GM12878 (cell line): Measurements from ENCODE around the gene CDK16. TPM values are rescaled to one million over a fixed set of nuclear protein-coding genes. Genes with fewer than 3 reads are reported as not detected.

Experiments used
- ATAC-seq: fragments of 200-7000 bp; cut with Tn5 transposase; 3 replicates; pipeline ENCODE4 v1.9.1; 2020; ENCODE audit warnings: mild to moderate bottlenecking, moderate library complexity
- BruUV-seq: library from RNA; stranded (reverse); fragments of 400-500 nt; replicated peaks from 2 replicates; lab custom pipeline; 2021; lab: Mats Ljungman, UMichigan
- CTCF ChIA-PET: fragments of 300-600 bp; sonication (Branson Sonifier 250); formaldehyde crosslinking; extraction: SDS; loops from one replicate; lab custom pipeline; 2021; ENCODE audit warnings: inconsistent platforms; lab: Yijun Ruan, JAX
- POLR2A ChIA-PET: fragments of 350-600 bp; formaldehyde crosslinking; extraction: SDS; loops from one replicate; lab custom pipeline; 2021; ENCODE audit warnings: inconsistent platforms; lab: Charles Lee
- RAD21 ChIA-PET: fragments of 300-600 bp; sonication (Branson Sonifier 250); formaldehyde crosslinking; loops from one replicate; lab custom pipeline; 2023; ENCODE audit warnings: antibody characterized with exemption; ENCODE audit not compliant: unreplicated experiment; lab: Charles Lee
- SMC1A ChIA-PET: fragments of 300-600 bp; sonication (Branson Sonifier 250); formaldehyde crosslinking; loops from one replicate; lab custom pipeline; 2023; ENCODE audit not compliant: unreplicated experiment, uncharacterized antibody; lab: Charles Lee
- DNase-seq: peaks from one replicate; pipeline ENCODE4 v3.0.0-alpha.2; 2011; ENCODE audit warnings: low read depth, low spot score
- FAIRE-seq: peaks from 3 replicates; lab custom pipeline; 2011; peaks lifted over from hg19 to GRCh38; lab: Jason Lieb, UNC
- H2AFZ ChIP-seq: 2 replicates; pipeline ENCODE4 v1.6.0; 2011; ENCODE audit warnings: low read depth, low read length, control low read depth; ENCODE audit not compliant: control insufficient read depth
- H3K27ac ChIP-seq: 2 replicates; pipeline ENCODE4 v1.5.1; 2011; ENCODE audit warnings: control low read depth; ENCODE audit not compliant: control insufficient read depth, insufficient read depth
- H3K27me3 ChIP-seq, 2 experiments: replicated peaks in 1 of 2; 2 replicates each; pipeline versions ENCODE4 v1.6.0 to v1.6.1; 2011; ENCODE audit warnings: low read length in 1 of 2; ENCODE audit not compliant: control insufficient read depth in 2 of 2, insufficient read depth in 2 of 2
- H3K36me3 ChIP-seq, 2 experiments: 2 replicates each; pipeline ENCODE4 v1.5.1; 2011; ENCODE audit warnings: low read length in 1 of 2; ENCODE audit not compliant: control insufficient read depth in 2 of 2, insufficient read depth in 2 of 2
- H3K4me1 ChIP-seq: 2 replicates; pipeline ENCODE4 v1.6.1; 2011; ENCODE audit warnings: mild to moderate bottlenecking, low read length, moderate library complexity, mixed read lengths; ENCODE audit not compliant: control insufficient read depth, insufficient read depth
- H3K4me2 ChIP-seq: 2 replicates; pipeline ENCODE4 v1.6.0; 2011; ENCODE audit warnings: control low read depth; ENCODE audit not compliant: control insufficient read depth, insufficient read depth
- H3K4me3 ChIP-seq: fragments of 200-600 bp; sonication (generic); 2 replicates; pipeline ENCODE4 v1.5.1; 2016
- H3K79me2 ChIP-seq: 2 replicates; pipeline ENCODE4 v1.6.0; 2011; ENCODE audit warnings: low read length; ENCODE audit not compliant: control insufficient read depth, insufficient read depth
- H3K9ac ChIP-seq: 2 replicates; pipeline ENCODE4 v1.8.0; 2011; ENCODE audit warnings: low read length, control low read depth, mixed read lengths; ENCODE audit not compliant: control insufficient read depth, insufficient read depth
- H3K9me3 ChIP-seq: replicated peaks from 3 replicates; pipeline ENCODE4 v1.5.1; 2011; ENCODE audit warnings: mild to moderate bottlenecking, low read length; ENCODE audit not compliant: control insufficient read depth, insufficient read depth
- H4K20me1 ChIP-seq: 2 replicates; pipeline ENCODE4 v1.6.0; 2011; ENCODE audit not compliant: control insufficient read depth, insufficient read depth
- BACH1 ChIP-seq: fragments of 450-650 bp; IDR thresholded peaks from 2 replicates; pipeline ENCODE4 v1.6.1; 2017; ENCODE audit warnings: mild to moderate bottlenecking, borderline replicate concordance
- BRCA1 ChIP-seq: IDR thresholded peaks from 2 replicates; pipeline ENCODE4 v1.6.1; 2011; ENCODE audit warnings: low read depth, low read length, improper control_type of control experiment
- CHD1 ChIP-seq: IDR thresholded peaks from 2 replicates; pipeline ENCODE4 v1.6.1; 2012; ENCODE audit warnings: low read depth, low read length, improper control_type of control experiment
- EZH2 ChIP-seq: IDR thresholded peaks from 2 replicates; pipeline ENCODE4 v1.6.1; 2012; ENCODE audit warnings: low read depth, mild to moderate bottlenecking, control low read depth, inconsistent platforms, low read length, borderline replicate concordance; ENCODE audit not compliant: control insufficient read depth
- IKZF1 ChIP-seq: fragments of 450-650 bp; conservative IDR thresholded peaks from 2 replicates; pipeline ENCODE4 v1.6.1; 2017; ENCODE audit warnings: antibody characterized with exemption, mild to moderate bottlenecking
- IKZF2 ChIP-seq, 2 experiments: fragments of 450-650 bp; IDR thresholded peaks; 2 replicates each; pipeline ENCODE4 v1.6.1; 2017; ENCODE audit warnings: mild to moderate bottlenecking in 2 of 2, moderate library complexity in 2 of 2
- SMAD5 ChIP-seq: IDR thresholded peaks from 2 replicates; pipeline ENCODE4 v1.6.1; 2016; ENCODE audit warnings: antibody characterized with exemption, low read depth
- SREBF2 ChIP-seq: IDR thresholded peaks from 2 replicates; pipeline ENCODE4 v1.6.1; 2012; ENCODE audit warnings: mild to moderate bottlenecking, low read length
- ZNF274 ChIP-seq: IDR thresholded peaks from one replicate; pipeline ENCODE4 v1.8.0; 2011; ENCODE audit not compliant: insufficient read length, insufficient read depth
- WGBS: methylation state at CpG from one replicate; pipeline ENCODE4 v1.1.6; 2016; ENCODE audit warnings: low lambda C conversion rate; ENCODE audit not compliant: insufficient replicate concordance, insufficient coverage; ENCODE audit errors: missing lambda C conversion rate; 5-methylcytosine and 5-hydroxymethylcytosine counted together
- in situ Hi-C: fragments of 300-500 bp; cut with MboI; formaldehyde crosslinking; loops from 9 replicates; pipeline ENCODE4 v1.14.3; 2018; ENCODE audit warnings: mixed read lengths
- intact Hi-C: fragments of 100-400 bp; cut with micrococcal nuclease; formaldehyde crosslinking; loops from one replicate; pipeline ENCODE4 v1.14.2; 2022; ENCODE audit not compliant: unreplicated experiment
- polyA plus RNA-seq, 11 experiments: library from polyadenylated mRNA; depleted of rRNA in 4 of 11; unstranded in 6 of 11; stranded (reverse) in 5 of 11; fragments of >200 nt; fragmentation: Nextera tagmentation in 4 of 11; fragmentation: Illumina TruSeq in 1 of 11; extraction: Ambion mirVana in 4 of 11; extraction: Trizol in 1 of 11; gene quantifications; 1 replicate in 1 of 11; 2 replicates in 10 of 11; pipeline versions ENCODE4 v1.2.1 to v1.2.3, GENCODE V29; 2011 to 2016; ENCODE audit warnings: inconsistent platforms in 2 of 11, missing spikeins in 2 of 11, low read depth in 1 of 11
- total RNA-seq, 4 experiments: library from RNA; depleted of rRNA in 3 of 4; stranded (reverse); fragments of >200 nt in 3 of 4; fragmentation: Illumina TruSeq in 1 of 4; extraction: Trizol in 1 of 4; gene quantifications; 2 replicates each; pipeline versions ENCODE4 v1.2.1 to v1.2.3, GENCODE V29; 2013 to 2021
- TF ChIP-seq, protein P1 (sequence below): fragments of 450-650 bp; IDR thresholded peaks from 2 replicates; pipeline ENCODE4 v1.6.1; 2017; ENCODE audit warnings: low read depth, mild to moderate bottlenecking, moderate library complexity
- TF ChIP-seq, protein P2 (sequence below): IDR thresholded peaks from 2 replicates; pipeline ENCODE4 v1.6.1; 2012; ENCODE audit warnings: low read depth, low read length, improper control_type of control experiment
- TF ChIP-seq, protein P3 (sequence below): fragments of 450-650 bp; IDR thresholded peaks from 2 replicates; pipeline ENCODE4 v1.6.1; 2014; ENCODE audit warnings: mild to moderate bottlenecking
- TF ChIP-seq, protein P4 (sequence below): IDR thresholded peaks from 2 replicates; pipeline ENCODE4 v1.6.1; 2012; ENCODE audit warnings: low read length, inconsistent platforms
- TF ChIP-seq, protein P5 (sequence below), 3 experiments: IDR thresholded peaks in 2 of 3; conservative IDR thresholded peaks in 1 of 3; 2 replicates each; pipeline ENCODE4 v1.5.1; 2011; ENCODE audit warnings: low read depth in 3 of 3, low read length in 3 of 3, mild to moderate bottlenecking in 3 of 3, control low read depth in 2 of 3, moderate library complexity in 2 of 3, inconsistent platforms in 1 of 3, mixed read lengths in 1 of 3; ENCODE audit not compliant: control insufficient read depth in 2 of 3, insufficient read depth in 1 of 3; ENCODE audit errors: extremely low read depth in 1 of 3

The CDK16 gene
- total and polyA plus RNA-seq, 10 of the 15 experiments (the other 5 are each of a cell fraction or from before 2014, with no cell fraction given), result 2.4 to 75.1 (median 48.2) TPM

DNA sequence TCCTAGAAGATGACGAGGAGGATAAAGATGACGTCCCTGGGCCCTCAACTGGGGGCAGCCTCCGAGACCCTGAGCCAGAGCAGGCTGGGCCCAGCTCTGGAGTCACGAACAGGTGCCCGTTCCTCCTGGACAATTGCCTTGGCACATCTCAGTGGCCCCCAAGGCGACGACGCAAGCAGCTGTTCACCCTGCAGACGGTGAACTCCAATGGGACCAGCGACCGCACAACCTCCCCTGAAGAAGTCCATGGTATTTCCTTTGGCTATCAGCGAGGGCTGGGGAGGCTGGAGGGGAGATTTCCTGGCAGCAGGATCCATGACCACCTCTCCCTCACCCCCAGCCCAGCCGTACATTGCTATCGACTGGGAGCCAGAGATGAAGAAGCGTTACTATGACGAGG lies 26.2 kb downstream of the CDK16 start (continued):
- TF ChIP-seq, protein P1, sequence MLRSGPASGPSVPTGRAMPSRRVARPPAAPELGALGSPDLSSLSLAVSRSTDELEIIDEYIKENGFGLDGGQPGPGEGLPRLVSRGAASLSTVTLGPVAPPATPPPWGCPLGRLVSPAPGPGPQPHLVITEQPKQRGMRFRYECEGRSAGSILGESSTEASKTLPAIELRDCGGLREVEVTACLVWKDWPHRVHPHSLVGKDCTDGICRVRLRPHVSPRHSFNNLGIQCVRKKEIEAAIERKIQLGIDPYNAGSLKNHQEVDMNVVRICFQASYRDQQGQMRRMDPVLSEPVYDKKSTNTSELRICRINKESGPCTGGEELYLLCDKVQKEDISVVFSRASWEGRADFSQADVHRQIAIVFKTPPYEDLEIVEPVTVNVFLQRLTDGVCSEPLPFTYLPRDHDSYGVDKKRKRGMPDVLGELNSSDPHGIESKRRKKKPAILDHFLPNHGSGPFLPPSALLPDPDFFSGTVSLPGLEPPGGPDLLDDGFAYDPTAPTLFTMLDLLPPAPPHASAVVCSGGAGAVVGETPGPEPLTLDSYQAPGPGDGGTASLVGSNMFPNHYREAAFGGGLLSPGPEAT, result no peak
- TF ChIP-seq IKZF2 (IDR thresholded peaks at IDR 0.05) (no peak), SMAD5 (no peak), CHD1 (no peak), IKZF1 (no peak)
- TF ChIP-seq, protein P2, sequence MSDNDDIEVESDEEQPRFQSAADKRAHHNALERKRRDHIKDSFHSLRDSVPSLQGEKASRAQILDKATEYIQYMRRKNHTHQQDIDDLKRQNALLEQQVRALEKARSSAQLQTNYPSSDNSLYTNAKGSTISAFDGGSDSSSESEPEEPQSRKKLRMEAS, result no peak
- TF ChIP-seq, protein P3, sequence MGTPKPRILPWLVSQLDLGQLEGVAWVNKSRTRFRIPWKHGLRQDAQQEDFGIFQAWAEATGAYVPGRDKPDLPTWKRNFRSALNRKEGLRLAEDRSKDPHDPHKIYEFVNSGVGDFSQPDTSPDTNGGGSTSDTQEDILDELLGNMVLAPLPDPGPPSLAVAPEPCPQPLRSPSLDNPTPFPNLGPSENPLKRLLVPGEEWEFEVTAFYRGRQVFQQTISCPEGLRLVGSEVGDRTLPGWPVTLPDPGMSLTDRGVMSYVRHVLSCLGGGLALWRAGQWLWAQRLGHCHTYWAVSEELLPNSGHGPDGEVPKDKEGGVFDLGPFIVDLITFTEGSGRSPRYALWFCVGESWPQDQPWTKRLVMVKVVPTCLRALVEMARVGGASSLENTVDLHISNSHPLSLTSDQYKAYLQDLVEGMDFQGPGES, result no peak

DNA sequence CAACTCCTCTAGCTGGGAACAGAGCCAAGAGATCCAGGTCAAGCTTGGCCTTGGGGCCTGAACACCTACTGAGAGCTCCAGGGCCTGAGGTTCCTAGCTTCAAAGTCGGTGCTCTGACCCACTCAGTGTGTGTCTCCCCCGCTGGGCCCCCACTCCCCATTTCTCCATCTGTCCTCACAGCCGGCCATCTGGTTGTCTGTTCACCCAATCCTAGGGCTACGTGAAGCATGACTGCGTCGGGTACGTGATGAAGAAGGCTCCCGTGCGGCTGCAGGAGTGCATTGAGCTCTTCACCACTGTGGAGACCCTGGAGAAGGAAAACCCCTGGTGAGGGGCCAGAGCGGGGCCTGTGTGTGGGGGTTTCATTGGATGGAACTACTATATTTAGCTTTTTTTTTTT lies 26.7 kb downstream of the CDK16 start:
- RAD21 ChIA-PET, result no interaction called here
- 85% methylated on average over 10 of the region's 10 CpGs for WGBS

More for the DNA sequence above, 26.7 kb downstream of the CDK16 start:
- SMC1A ChIA-PET, result no interaction called here
- FAIRE-seq (no peak), DNase-seq (no peak), ATAC-seq (no peak)
- H3K9ac ChIP-seq, result no peak overlapping the region
- no peaks in the 10 kb centered on the region for H3K27me3 ChIP-seq
- H3K4me3 ChIP-seq, result no peak overlapping the region
- intact Hi-C loops (no loop called here), in situ Hi-C loops (no loop called here)
- CTCF ChIA-PET, result no interaction called here
- peaks cover 0 to 1% of the 10 kb centered on the region in 2 experiments; a peak in 2 of 4 replicates for H3K36me3 ChIP-seq
- no peaks in the 10 kb centered on the region for H3K9me3 ChIP-seq
- H3K79me2 ChIP-seq, result no peaks in the 10 kb centered on the region
- TF ChIP-seq BACH1, result no peak
- no peak for TF ChIP-seq EZH2
- TF ChIP-seq SREBF2, result no peak
- no peak for TF ChIP-seq ZNF274
- TF ChIP-seq BRCA1, result no peak
- TF ChIP-seq, protein P4, sequence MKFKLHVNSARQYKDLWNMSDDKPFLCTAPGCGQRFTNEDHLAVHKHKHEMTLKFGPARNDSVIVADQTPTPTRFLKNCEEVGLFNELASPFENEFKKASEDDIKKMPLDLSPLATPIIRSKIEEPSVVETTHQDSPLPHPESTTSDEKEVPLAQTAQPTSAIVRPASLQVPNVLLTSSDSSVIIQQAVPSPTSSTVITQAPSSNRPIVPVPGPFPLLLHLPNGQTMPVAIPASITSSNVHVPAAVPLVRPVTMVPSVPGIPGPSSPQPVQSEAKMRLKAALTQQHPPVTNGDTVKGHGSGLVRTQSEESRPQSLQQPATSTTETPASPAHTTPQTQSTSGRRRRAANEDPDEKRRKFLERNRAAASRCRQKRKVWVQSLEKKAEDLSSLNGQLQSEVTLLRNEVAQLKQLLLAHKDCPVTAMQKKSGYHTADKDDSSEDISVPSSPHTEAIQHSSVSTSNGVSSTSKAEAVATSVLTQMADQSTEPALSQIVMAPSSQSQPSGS, result no peak
- TF ChIP-seq, protein P5, sequence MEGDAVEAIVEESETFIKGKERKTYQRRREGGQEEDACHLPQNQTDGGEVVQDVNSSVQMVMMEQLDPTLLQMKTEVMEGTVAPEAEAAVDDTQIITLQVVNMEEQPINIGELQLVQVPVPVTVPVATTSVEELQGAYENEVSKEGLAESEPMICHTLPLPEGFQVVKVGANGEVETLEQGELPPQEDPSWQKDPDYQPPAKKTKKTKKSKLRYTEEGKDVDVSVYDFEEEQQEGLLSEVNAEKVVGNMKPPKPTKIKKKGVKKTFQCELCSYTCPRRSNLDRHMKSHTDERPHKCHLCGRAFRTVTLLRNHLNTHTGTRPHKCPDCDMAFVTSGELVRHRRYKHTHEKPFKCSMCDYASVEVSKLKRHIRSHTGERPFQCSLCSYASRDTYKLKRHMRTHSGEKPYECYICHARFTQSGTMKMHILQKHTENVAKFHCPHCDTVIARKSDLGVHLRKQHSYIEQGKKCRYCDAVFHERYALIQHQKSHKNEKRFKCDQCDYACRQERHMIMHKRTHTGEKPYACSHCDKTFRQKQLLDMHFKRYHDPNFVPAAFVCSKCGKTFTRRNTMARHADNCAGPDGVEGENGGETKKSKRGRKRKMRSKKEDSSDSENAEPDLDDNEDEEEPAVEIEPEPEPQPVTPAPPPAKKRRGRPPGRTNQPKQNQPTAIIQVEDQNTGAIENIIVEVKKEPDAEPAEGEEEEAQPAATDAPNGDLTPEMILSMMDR (IDR thresholded peaks at IDR 0.05 in 2 of 3, conservative IDR thresholded peaks at IDR 0.05 in 1 of 3; ENCODE audit: control insufficient read depth in 2 of 3, extremely low read depth in 1 of 3, insufficient read depth in 1 of 3, low read depth in 3 of 3, low read length in 3 of 3), result no peak
- BruUV-seq, result no TSS peak
- H2AFZ ChIP-seq, result no peak overlapping the region
- no peak overlapping the region for H3K4me2 ChIP-seq
- no peaks in the 10 kb centered on the region for H4K20me1 ChIP-seq
- no peak overlapping the region for H3K27ac ChIP-seq
- POLR2A ChIA-PET, result interaction anchor here (0.6 kb wide), 1 partner anchor 1923 kb away, joined by 4 read pairs; no protein-coding TSS in a partner anchor
- H3K4me1 ChIP-seq, result no peaks in the 10 kb centered on the region
